Colon (tissue), 2 donors: ENCODE data around the gene JOSD1.

Source experiments
- FAIRE-seq: peaks from 2 replicates; lab custom pipeline; 2012; peaks lifted over from hg19 to GRCh38; lab: Jason Lieb, UNC
- donor health status: control.
- donor health status: control.

Gene JOSD1

DNA sequence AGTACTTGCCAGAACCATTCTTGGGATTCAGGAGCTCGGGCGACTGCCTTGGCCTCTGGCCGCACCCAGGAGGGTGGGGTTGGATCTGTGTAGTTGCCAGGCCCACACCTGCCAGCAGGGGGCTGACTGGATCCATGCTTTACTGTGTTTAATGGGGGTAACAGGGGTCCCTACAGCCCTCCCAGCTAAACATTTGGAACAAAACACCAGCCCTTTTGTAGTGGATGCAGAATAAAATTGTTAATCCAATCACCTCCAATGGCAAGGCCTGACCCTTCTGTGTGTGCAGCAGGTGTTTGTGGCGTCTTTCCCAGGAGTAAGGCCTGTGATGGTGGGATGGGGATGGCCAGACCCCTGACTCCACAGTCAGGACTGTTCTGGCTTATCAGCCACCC lies 32.6 kb upstream of the JOSD1 start:
- FAIRE-seq = no peak

DNA sequence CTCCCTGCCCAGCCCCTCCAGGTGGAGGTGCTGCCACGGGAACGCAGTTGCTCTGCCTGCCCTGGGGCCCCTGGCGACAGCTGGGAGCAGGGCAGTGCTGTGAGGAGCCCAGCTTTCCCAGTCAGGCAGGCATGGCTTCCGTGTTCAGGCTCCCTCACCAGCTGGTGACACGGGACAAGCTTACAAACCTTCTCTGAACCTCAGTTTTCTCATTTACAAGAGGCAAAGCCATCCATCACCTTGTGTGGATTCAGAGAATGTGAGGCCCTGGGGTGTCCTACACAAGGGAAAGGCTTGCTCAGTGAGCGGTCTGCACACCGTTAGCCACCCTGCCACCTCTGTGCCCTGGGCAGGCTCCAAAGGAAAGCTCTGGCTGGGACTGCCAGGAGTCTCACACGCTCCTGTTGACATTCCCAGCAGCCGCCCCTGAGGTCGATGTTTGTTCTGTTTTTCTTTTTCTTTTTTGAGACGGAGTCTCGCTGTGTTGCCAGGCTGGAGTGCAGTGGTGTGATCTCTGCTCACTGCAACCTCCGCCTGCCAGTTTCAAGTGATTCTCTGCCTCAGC lies 31.6 kb upstream of the JOSD1 start:
- no peak for FAIRE-seq

DNA sequence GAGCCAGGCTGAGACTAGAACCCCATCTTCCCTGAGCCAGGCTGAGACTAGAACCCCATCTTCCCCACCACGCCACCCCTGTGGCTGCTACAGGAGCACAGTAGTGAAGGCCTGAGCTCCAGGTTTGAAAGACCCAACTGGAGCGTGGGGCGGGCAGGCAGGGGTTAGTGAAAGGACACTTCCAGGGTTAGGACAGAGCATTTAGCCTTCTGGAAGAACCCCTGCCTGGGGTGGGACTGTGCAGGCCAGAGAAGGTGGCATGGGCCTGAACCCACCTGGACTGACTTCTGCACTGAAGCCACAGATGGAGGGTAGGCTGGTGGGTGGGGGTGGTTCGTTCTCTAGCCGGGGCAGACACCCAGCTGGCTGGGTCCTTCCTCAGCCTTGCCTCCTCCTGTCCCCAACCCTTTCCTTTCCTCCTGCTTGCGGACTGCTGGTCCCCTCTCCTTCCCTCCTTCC lies 31.0 kb upstream of the JOSD1 start:
- no peak for FAIRE-seq

DNA sequence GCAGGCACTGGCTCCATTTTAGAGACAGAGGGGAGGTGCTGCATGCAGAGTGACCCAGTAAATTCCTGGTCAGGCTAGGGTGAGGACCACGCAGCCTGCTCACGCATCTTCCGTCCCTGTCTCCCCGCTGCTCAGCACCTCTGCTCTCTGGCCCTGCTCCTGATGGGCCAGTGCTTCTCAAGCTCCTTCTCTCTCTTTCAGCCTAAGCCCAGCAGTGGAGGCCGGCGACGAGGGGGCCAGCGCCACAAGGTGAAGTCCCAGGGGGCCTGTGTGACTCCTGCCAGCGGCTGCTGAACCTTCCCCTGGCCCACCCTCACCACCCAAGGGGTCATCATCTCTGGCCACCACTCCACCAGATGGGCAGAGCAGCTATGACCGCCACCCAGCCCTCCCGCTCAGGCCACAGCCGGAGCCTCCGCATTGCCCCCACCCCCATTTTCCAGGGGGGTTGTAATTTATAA lies 29.7 kb upstream of the JOSD1 start:
- FAIRE-seq = no peak

DNA sequence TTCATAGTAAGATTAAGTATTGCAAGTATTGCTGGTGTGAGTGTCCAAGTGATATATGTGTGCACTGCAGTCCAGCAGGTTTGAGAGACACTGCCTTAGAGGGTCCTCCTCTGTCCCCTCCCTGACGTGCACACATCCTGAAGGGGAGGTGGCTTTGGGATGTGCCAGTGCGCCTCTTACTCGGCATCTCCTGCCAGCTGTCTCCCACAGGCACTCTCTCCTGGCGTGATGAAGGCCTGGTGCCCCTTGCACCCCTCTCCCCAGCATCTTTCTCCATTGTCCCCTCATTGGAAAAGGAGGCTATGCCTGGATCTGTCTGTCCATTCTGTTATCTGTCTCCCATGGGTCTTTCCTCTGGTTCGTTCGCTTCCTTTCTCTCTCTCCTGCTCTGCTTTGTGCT lies 29.2 kb upstream of the JOSD1 start:
- FAIRE-seq = no peak

DNA sequence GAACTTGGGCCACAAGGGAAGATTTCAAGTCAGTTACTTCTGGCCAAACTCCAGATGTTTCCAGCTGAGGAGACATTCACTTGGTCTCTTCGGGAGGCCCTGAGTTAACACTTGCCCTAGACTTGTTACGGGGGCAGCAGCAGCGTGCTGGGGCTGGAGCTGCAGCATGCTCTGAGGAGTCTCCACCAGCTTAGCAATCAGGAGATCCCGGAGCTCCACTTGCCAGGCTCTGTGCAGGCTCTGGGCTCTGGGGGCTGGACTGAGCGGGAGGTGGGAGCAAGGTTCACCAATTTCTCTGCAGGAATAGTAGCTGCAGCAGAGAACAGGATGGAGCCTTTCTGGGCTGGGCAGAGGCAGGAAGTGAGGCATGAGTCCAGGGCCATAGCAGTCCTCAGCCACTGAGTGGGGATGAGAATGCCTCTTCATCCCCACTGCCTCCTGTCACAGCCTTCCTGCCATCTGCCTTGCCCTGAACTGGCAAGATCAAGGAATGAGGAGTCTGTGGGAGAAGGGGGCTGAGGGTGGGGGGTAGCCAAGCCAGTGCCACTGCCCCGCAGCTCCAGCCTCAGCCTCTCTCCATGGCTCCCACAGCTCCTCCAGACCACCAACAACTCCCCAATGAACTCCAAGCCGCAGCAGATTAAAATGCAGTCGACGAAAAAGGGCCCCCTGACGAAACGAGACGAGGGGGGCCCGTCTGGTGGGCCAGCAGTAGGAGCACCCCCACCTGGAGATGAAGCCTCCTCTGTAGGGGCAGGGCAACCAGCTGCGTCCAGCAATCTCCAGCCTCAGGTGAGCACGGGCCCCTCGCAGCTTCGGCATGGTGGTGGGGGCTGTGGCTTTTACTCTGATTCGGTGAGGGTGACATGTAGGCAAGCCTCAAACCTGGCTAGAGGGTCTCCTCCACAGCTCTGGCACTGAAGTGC lies 28.4 kb upstream of the JOSD1 start:
- no peak for FAIRE-seq

DNA sequence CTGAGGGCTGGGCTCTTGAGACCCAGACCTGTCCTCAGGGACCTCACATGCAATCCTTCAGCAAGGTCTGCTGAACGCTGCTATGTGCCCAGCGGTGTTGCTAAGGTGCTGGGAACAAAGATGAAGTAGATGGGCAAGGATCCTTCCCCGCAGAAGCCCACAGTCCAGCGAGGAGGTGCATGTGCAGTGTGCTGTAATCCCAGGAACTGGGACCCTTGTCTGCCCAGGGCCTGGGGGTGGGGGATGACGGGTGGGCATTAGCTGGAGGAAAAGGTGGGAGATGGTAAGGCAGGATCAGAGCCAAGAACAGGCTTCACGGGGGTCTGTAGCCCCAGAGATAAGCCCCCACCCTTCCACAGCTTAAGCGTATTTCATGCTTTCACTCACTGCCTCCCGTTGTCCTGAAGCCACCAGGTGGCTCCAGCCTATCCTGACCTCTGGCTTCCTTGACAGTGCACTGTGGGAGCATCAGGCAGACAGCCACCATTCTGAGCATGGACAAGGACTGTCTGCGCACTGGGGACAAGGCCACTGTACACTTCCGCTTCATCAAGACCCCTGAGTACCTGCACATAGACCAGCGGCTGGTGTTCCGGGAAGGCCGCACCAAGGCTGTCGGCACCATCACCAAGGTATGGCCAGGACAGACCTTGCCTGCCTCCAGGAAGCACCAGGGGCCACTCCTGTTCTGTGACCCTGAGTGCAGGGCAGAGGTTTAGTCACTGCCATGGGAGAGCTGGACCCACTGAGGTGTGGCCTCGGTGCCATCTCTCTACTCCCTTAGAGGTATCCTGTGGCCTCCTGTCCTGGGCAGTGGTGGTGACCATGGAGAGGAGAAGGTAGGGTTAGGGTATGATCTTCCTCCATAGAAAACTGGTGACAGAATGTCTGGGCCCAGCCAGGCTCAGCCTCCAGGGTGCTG lies 27.0 kb upstream of the JOSD1 start:
- no peak for FAIRE-seq

DNA sequence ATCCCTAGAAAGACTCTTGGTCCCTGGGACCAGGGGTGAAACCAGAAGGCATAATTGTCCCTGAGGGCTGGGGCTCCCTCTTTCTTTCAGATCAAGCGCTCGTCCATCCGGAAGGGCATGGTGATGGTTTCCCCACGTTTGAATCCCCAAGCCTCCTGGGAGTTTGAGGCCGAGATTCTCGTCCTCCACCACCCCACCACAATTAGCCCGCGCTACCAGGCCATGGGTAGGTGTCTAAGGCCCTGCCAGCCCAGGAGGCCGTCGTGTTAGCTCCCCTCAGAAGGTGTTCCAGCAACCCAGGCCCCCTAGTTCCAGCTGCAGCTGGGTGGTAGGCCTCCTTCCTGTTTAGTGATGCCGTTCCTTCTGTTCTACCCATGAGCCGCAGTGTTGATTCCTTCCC lies 26.4 kb upstream of the JOSD1 start:
- no peak for FAIRE-seq

DNA sequence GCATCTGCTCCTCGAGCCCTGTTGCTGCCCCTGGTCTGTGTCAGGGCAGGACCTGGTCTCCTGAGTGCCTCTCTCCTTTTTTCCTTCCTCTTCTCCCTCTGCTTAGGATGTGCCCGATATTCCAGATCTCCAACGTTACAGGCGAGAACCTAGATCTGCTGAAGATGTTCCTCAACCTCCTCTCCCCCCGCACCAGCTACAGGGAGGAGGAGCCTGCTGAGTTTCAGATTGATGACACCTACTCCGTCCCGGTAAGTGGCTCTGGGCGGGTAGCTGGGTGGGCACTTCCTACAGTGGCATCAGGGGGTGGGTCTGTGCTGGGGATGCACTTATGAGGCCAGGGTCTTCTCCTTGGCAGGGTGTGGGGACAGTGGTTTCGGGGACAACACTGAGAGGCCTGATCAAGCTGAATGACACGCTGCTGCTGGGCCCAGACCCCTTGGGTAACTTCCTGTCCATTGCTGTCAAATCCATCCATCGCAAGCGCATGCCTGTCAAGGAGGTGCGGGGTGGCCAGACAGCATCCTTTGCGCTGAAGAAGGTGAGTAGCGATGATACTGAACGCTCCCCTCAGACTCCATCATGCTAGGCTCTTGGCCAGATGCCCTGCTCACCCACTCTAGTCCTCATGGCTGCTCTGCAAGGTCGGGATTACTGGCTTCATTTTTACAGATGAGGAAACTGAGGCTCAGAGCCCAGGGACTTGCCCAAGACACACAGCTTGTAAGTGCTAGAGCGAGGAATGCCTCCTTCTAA lies 25.3 kb upstream of the JOSD1 start:
- no peak for FAIRE-seq

DNA sequence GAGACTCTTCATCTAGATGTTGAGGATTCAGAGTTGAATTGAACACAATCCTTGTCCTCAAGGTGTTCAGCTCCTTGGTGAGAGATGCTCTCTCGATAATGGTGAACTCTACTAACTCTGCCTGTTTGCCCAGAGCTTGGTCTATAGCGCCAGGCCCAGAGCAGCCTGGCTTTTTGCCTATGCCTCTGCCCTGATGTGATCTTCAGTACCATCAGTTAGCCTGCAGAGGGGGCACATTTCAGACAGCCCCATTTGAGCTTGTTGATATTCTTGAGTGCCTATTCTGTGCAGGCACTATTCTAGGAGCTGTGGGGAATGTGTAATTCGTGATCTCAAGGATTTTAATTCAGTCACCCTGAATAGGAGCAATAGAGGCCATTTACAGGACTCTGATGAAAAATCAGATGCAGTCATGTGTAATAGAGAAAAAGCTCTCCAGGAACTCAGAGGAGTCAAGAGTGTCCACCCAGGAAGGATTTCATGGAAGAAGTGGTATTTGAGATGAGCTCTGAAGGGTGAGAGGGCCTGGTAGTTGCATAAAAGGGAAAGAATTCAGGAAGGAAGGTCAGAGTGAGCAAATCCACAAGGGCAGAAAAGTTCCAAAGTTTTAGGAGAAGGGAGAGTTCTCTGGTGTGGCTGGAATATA lies 24.3 kb upstream of the JOSD1 start:
- no peak for FAIRE-seq

DNA sequence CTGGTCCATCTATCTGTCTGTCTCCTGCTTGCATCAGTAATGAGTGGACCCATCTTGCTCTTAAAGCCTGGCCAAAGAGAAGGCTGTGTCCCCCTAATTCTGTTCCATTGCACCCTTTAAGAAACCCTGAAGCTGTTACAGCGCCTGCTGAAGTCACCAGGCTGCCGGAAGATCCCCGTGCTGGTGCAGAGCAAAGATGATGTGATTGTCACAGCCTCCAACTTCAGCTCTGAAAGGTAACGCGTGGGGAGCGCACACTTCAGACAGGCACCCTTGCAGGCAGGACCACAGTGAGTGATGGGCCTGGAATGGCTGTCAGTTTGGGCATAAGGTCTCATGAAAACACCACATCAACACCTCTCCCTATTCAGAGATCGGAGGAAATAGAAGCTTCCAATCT lies 23.4 kb upstream of the JOSD1 start:
- FAIRE-seq = no peak

DNA sequence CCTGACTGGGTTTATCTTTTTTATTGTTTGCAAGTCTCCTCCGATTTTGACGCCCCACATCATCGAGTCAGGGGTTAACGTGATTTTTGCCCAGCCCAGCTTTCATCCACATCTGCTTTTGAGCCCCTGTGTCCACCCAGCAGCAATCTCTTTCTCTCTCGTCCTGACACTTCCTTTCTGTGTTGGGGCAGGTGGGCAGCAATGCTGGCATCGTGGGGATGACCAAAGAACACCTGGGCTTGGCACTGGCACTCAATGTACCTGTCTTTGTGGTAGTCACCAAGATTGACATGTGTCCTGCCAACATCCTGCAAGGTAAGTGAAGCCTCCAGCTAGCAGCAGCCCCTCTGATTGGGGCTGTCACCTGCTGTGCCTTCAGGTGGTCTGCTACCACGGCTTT lies 20.8 kb upstream of the JOSD1 start:
- FAIRE-seq = no peak

DNA sequence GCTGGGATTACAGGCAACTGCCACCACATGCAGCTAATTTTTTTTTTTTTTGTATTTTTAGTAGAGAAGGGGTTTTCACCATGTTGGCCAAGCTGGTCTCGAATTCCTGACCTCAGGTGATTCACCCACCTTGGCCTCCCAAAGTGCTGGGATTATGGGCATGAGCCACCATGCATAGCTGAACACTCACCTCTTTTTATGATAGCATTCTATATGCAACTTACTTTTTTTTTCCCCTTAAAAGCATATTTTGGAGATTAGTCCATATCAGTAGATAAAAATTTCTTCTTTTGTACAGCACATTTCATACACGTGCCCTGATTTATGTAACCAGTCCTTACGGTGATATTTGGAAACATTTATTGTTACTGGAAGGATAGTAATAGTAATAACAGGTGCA lies 19.6 kb upstream of the JOSD1 start:
- FAIRE-seq = no peak

DNA sequence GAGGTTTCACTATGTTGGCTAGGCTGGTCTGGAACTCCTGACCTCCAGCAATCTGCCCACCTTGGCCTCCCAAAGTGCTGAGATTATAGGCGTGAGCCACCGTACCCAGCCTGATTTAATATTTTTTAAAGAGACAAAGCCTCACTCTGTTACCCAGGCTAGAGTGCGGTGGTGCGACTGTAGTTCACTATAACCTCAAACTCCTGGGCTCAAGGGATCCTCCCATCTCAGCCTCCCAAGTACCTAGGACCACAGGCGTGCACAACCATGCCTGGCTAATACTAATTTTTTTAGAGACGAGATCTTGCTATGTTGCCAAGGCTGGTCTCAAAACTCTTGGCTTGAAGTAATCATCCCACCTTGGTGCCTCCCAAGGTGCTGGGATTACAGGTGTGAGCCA lies 18.5 kb upstream of the JOSD1 start:
- no peak for FAIRE-seq

DNA sequence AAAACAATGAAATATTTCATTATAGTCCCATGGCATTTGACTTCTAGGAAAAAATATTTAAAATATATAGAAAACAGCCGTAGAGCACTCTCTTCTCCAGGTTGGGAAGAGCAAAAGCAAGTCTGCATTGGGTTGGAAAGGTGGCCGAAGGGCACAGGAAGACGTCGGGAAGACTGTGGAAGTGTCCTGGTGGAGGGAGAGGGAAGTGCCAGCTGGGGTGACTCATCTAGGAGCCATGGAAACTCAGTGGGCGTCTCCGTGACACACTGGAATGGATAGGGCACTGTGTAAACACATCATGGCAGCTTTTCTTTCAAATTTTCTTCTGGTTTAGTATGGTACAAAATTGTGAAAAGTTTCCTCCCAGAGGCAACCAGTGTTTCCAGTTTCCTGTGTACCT lies 17.7 kb upstream of the JOSD1 start:
- no peak for FAIRE-seq

DNA sequence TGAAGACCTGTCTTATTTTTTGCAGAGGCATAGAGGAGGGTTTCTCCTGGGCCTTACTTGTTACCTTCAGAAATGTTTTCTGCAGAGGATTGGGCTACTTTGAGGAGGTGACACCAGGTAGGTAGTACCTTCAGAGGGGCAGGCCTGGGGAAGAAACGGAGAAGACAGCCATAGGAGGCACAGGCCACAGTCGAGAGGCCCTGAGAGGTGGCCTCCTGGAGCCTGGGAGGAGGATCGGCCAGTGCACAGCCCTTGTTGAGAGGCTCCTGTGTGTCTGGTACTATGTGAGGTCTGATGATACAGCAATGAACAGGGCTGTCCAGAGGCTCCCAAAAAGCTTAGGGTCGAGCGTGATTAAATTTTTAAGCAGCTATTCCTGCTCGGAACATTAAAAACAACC lies 16.5 kb upstream of the JOSD1 start:
- no peak for FAIRE-seq

DNA sequence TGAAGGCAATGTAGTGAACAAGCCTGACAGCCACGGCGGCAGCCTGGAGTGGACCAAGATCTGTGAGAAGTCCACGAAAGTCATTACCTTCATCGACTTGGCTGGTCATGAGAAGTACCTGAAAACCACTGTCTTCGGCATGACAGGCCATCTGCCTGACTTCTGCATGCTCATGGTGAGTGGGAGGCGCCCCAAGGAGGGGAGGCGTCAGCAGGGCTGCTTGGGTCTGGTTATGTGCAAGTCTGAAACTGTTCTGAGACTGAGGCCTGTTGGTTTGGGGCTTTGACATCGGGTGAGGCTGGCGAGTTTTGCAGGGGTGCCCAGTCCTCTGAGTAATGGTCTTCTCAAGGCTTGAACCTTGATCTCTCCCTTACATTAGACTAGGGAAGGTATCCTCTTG lies 16.1 kb upstream of the JOSD1 start:
- no peak for FAIRE-seq

DNA sequence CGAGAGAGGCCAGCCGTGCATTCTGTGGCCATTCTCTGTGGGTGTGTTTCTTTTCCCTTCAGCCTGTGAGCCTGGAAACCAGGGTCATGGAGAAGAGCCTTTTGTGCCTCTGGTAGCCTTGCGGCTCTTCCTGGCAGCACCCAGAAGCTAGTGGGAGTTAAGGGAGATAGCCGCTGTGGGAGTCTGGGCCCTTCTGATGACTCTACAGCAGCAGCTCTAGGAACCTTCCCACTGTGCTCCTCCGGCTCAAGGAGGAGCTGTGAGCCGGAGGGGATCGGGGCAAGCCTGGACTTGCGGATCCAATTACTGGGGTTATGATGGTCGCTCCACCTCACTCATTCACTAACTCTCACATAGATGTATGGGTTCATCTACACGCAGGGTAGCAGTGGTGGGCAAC lies 15.5 kb upstream of the JOSD1 start:
- no peak for FAIRE-seq

DNA sequence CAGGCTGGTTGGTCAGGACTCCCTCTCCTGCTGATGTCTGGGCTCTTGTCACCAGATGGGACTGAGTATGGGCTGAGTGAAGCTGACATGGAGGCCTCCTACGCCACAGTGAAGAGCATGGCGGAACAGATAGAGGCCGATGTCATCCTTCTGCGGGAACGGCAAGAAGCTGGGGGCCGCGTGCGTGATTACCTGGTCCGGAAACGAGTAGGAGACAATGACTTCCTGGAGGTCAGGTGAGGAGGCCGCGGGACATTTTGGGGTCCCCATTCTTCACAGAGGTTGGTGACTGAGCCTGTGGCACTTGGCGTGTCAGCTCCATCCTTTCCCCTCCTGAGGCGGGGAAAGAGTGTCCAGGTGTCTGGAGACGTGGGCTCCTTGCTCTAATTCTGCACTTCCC lies 15.1 kb upstream of the JOSD1 start:
- FAIRE-seq = no peak

DNA sequence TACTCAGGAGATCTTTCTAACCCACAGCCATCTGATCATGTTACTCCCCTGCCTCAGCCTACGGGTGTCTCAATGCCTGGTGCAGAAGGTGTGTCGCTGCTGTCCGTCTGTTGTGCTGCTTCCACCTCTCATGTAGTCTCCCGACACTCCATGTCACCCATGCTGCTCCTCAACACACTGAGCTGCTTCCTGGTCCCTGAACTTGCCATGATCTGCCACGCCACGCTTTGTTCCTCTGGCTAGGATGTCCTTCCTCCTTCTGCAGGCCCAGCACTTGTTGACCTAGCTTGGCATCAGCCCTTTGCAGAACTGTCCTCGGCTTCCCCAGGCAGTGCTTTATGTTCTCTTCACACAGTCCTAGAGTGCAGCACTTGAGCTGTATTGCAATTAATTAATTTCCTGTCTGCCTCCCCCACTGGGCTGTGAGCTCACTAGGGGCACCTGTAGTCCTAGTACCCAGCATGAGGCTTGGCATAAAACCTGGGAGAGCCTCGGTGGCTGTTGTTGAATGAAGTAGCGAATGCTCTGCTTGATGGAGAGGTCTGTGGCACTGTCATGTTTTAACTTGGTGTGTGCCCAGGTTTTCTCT lies 14.5 kb upstream of the JOSD1 start:
- no peak for FAIRE-seq

DNA sequence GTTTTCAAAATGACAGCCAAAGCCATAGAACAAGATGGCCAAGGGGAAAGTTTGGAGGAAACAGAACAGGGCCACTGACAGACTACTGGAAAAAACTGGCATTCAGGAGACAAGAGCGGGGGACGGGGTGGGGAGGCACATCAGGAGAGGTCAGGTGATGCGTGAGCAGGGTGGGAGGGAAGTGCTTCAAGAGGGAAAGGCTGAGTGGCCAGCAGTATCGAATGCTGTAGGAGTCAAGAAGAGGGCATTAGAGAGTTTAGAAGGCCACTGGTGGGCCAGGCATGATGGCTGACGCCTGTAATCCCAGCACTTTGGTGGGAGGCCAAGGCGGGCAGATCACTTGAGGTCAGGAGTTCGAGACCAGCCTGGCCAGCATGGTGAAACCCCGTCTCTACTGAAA lies 13.2 kb upstream of the JOSD1 start:
- no peak for FAIRE-seq
